HG03520 (cell line): ENCODE measurements around the gene SLC26A5.
"Not testable (repeated sequence)": the region's sequence is repeated elsewhere in the genome, so short reads cannot be mapped to it uniquely, and the experiment has no call there.

Experiments
- ATAC-seq: cut with Tn5 transposase; IDR thresholded peaks from one replicate; pipeline ENCODE4 v1.9.1; 2021; ENCODE audit warnings: mild to moderate bottlenecking, moderate library complexity; ENCODE audit not compliant: unreplicated experiment

SLC26A5 gene

GRCh38 chr7:103446049-103446520 lies at the start of gene SLC26A5:
SLC26A5 (minus strand) TSS chr7:103446207; CDS start chr7:103421514, 24,693 bp downstream.
- ATAC-seq, result no peak

DNA sequence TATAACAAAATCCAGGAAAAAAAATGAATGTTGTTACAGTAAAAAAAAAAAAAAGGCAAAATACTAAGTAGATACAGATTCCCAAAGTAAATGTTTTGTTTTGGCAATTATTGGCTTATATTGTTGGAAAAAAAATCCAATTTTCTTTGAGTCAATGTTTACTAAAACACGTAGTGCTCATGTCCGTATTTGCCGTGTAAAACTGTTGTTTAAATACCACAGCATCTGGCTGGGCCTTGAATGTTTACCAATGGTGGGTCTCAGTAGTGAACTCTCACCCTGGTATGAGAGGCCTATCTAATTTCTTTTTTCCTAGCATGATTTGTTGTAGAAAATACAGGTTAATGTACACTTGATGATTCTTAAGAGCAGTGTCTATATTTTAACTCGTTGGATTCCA lies 41.4 kb upstream of the SLC26A5 start:
- ATAC-seq, result no peak

GRCh38 chr7:103486873-103487272 lies 40.9 kb upstream of the SLC26A5 start:
- not testable (repeated sequence) for ATAC-seq

- no peak for ATAC-seq
Observed at GRCh38 chr7:103480771-103481170, 34.8 kb upstream of the SLC26A5 start.

- no peak for ATAC-seq
Observed at GRCh38 chr7:103474956-103475355, 28.9 kb upstream of the SLC26A5 start.

DNA sequence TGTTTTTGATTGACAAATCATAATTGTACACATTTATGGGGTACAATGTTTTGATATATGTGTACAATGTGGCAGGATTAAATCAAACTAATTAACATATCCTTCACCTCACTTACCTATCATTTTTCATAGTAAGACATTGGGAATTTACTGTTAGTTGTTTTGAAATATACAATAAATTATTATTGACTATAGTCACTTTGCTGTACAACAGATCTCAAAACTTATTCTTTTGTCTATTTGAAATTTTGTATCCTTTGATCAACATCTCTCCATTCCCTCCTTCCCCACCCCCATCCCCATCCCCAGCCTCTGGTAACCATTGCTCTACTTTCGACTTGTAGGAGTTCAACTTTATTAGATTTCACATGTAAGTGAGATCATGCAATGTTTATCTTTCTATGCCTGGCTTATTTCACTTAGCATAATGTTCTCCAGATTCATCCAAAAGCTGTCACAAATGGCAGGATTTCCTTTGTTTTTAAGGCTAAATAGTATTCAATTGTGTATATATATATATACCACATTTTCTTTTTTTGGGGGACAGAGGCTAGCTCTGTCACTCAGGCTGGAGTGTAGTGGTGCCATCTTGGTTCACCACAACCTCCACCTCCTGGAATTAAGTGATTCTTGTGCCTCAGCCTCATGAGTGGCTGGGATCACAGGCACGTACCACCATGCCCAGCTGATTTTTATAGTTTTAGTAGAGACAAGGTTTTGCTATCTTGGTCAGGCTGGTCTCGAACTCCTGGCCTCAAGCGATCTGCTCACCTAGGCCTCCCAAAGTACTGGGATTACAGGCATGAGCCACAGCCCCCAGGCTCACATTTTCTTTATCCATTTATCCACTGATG lies 23.3 kb upstream of the SLC26A5 start:
- no peak for ATAC-seq

- ATAC-seq, result no peak
Observed at GRCh38 chr7:103466814-103467213, 20.8 kb upstream of the SLC26A5 start.

DNA sequence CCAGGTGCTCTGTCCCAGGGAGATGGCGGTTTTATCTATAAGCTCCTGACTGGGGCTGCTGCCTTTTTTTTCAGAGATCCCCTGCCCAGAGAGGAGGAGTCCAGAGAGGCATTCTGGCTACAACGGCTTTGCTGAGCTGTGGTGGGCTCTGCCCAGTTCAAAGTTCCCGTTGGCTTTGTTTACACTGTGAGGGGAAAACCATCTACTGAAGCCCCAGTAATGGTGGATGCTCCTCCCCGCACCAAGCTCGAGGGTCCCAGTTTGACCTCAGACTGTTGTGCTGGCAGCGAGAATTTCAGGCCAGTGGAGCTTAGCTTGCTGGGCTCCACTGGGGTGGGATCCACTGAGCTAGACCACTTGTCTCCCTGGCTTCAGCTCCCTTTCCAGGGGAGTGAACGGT lies 16.4 kb upstream of the SLC26A5 start:
- no peak for ATAC-seq

- ATAC-seq, result peak; percentile 73
Observed at GRCh38 chr7:103447073-103447960, 1.3 kb upstream of the SLC26A5 start.

GRCh38 chr7:103445228-103446048 lies 569 bp downstream of the SLC26A5 start:
- ATAC-seq, result no peak

GRCh38 chr7:103439661-103440060 lies 6.3 kb downstream of the SLC26A5 start:
- no peak for ATAC-seq

GRCh38 chr7:103437623-103438022 lies 8.4 kb downstream of the SLC26A5 start:
- no peak for ATAC-seq

GRCh38 chr7:103432712-103433111 lies 13.3 kb downstream of the SLC26A5 start:
- no peak for ATAC-seq

- no peak for ATAC-seq
Observed at GRCh38 chr7:103425177-103425576, 20.8 kb downstream of the SLC26A5 start.

GRCh38 chr7:103423467-103424179 lies 22.4 kb downstream of the SLC26A5 start:
- ATAC-seq, result no peak

DNA sequence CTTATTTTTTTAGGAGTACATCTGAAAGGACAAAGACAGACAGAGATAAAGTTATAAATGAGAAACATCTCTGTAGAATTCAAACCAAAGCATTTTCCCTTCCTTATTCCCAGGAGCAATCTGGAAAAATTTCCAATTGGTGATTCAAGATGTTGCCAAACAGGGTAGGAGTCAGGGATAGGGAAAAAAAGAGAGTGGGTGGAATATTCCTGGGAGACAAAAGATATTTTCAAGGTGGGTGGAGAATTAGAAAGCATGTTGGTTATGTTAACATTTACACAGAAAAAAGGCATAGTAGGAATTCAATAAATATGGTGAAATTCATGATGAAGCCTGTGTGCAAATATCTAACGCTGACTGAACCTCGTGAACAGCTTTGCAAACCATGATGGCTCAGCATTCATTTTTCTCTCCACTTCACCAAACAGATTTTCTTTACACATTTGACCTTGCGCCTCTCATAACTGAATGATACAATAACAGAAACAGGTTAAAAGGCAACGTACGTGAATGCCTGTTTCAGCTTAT lies 25.1 kb downstream of the SLC26A5 start:
- no peak for ATAC-seq

- ATAC-seq, result no peak
Observed at GRCh38 chr7:103418241-103418640, 27.8 kb downstream of the SLC26A5 start.

GRCh38 chr7:103413407-103413806 lies 32.6 kb downstream of the SLC26A5 start:
- ATAC-seq, result no peak

GRCh38 chr7:103412151-103412550 lies 33.9 kb downstream of the SLC26A5 start:
- no peak for ATAC-seq
